HG03432 (cell line): ENCODE measurements around the gene DNM1L.
"Not testable (repeated sequence)": the region's sequence is repeated elsewhere in the genome, so short reads cannot be mapped to it uniquely, and the experiment has no call there.

Experiments
- ATAC-seq: cut with Tn5 transposase; IDR thresholded peaks from one replicate; pipeline ENCODE4 v1.9.1; 2021; ENCODE audit warnings: mild to moderate bottlenecking, moderate library complexity; ENCODE audit not compliant: unreplicated experiment

Gene DNM1L

GRCh38 chr12:32695787-32696186 lies 16.7 kb downstream of the DNM1L start:
- ATAC-seq: no peak

GRCh38 chr12:32697445-32697844 lies 18.3 kb downstream of the DNM1L start:
- ATAC-seq: no peak

- ATAC-seq: no peak
Measured at GRCh38 chr12:32698285-32698684, 19.2 kb downstream of the DNM1L start.

GRCh38 chr12:32699437-32699836 lies 20.3 kb downstream of the DNM1L start:
- not testable (repeated sequence) for ATAC-seq

GRCh38 chr12:32702473-32702872 lies 23.4 kb downstream of the DNM1L start:
- no peak for ATAC-seq

- ATAC-seq: no peak
Measured at GRCh38 chr12:32702946-32703345, 23.8 kb downstream of the DNM1L start.

GRCh38 chr12:32705783-32706182 lies 26.7 kb downstream of the DNM1L start:
- ATAC-seq: no peak

GRCh38 chr12:32706335-32707024 lies 27.4 kb downstream of the DNM1L start:
- ATAC-seq: no peak

- no peak for ATAC-seq
Measured at GRCh38 chr12:32708926-32709325, 29.8 kb downstream of the DNM1L start.

GRCh38 chr12:32714772-32715171 lies 35.7 kb downstream of the DNM1L start:
- no peak for ATAC-seq

- no peak for ATAC-seq
Measured at GRCh38 chr12:32718926-32719325, 39.8 kb downstream of the DNM1L start.

GRCh38 chr12:32725308-32725707 lies 46.2 kb downstream of the DNM1L start:
- ATAC-seq: not testable (repeated sequence)

- ATAC-seq: no peak
Measured at GRCh38 chr12:32726286-32726685, 47.2 kb downstream of the DNM1L start.

GRCh38 chr12:32727237-32727636 lies 48.1 kb downstream of the DNM1L start:
- no peak for ATAC-seq

GRCh38 chr12:32734952-32735351 lies 55.9 kb downstream of the DNM1L start:
- ATAC-seq: no peak

- no peak for ATAC-seq
Measured at GRCh38 chr12:32736445-32736844, 57.3 kb downstream of the DNM1L start.

- no peak for ATAC-seq
Measured at GRCh38 chr12:32737715-32738114, 58.6 kb downstream of the DNM1L start.

- ATAC-seq: no peak
Measured at GRCh38 chr12:32739279-32739678, 60.2 kb downstream of the DNM1L start.

GRCh38 chr12:32742133-32742532 lies 63.0 kb downstream of the DNM1L start:
- ATAC-seq: no peak

- no peak for ATAC-seq
Measured at GRCh38 chr12:32743264-32743663, 64.2 kb downstream of the DNM1L start.

- no peak for ATAC-seq
Measured at GRCh38 chr12:32753605-32754004, 74.5 kb downstream of the DNM1L start.

- ATAC-seq: no peak
Measured at GRCh38 chr12:32754111-32754510, 75.0 kb downstream of the DNM1L start.

GRCh38 chr12:32755051-32755653 lies 76.1 kb downstream of the DNM1L start:
- peak; percentile 82 for ATAC-seq
